Midbrain (tissue), 1 donor: Measurements from ENCODE around the gene RNF225.
"Not testable (repeated sequence)": the region's sequence is repeated elsewhere in the genome, so short reads cannot be mapped to it uniquely, and the experiment has no call there.

Experiments
- DNase-seq: peaks from one replicate; lab custom pipeline; 2025; lab: John Stamatoyannopoulos, UW

Gene RNF225

DNA sequence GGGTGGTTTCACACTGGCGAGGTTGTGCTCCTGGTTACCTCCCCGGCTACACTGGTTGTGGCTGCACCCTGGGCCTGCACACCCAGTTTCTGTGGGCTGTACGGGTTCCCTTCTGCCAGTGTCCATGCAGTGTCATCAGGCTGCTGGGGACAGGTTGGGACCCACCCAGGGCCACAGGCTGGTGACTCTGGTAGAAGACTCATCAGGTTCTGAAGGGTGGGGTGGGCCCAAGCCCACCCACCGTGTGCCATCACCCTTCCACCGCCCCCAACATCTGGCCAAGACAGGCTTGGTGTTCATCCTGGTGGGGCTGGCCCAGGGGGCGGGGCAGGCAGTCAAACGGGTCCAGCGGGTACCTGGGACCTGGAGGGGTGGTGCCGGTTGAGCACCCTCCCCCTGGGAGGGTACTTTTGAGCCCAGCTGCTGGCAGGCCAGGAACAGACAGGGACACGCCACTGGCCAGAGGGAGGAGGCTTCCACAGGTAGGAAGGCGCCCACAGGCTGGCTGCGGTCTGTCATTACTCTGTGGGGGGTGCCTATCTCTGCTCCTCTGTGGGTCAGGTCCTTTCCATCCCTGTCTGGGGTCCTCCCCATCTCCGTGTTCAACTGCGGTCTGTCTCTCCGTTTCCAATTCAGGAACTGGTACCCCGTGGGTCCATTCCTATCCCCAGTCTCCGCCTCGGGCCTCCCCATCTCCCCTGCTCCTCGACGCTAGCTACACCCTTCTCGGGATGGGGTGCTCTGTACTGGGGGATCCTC lies at the start of gene RNF225:
Gene RNF225 (plus strand): TSS at position 437 of the 759 bp plus-strand sequence. CDS start 434 bp downstream, outside the sequence.
- DNase-seq, result no peak

DNA sequence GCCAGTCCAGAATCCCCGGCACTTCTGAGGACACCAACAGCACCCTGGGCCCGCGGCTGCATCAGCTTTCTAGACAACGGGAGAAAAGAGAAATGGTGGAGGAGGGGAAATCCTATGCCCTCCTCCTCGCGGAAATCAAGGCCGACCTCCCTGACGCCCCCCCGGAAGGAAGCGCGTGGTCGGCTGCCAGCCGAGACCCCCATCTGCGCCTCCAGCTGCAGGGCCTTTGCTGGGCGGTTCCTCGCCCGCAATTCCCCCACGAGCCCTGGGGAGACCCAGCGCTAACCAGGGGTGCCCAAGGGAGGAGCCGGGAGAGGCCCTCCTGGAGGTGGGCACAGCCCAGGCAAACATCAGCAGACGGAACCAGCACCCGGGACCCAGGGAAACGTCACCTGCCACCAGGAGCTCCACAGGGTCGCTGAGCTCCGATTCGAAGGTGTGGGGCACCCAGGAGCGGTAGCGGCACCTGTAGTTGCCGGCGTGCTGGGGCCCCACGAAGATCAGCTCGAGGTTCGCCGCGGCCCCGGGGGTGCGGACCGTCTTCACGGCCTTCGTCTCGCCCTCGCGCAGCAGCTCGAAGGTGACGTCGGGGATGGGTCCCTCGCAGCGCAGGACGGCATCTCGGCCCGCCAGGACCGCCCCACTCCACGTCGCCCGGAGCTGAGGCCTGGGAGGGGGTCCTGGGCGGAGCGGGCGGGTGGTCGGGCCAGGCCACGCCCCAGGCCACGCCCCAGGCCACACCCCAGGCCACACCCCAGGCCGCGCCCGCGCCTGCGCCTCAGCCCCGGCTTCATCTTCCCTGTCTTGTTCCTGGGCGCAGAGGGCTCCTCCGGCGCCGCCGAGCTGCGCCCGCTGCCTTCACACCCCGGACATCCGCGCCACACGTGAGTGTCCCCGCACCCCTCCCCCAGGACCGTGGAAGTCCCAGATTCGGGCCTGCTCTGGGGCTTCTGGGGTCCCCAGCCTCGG lies 48.2 kb upstream of the RNF225 start:
- peak; percentile 67 for DNase-seq

DNA sequence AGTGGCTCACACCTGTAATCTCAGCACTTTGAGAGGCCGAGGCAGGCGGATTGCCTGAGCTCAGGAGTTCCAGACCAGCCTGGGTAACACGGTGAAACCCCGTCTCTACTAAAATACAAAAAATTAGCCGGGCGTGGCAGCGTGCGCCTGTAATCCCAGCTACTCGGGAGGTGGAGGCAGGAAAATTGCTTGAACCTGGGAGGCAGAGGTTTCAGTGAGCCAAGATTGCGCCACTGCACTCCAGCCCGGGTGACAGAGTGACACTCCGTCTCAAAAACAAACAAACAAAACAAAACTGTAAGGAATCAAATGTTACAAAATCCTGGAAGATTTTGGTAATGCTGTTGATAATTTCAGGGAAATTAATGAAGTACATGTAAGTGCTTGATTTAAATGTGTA lies 47.4 kb upstream of the RNF225 start:
- DNase-seq, result not testable (repeated sequence)

DNA sequence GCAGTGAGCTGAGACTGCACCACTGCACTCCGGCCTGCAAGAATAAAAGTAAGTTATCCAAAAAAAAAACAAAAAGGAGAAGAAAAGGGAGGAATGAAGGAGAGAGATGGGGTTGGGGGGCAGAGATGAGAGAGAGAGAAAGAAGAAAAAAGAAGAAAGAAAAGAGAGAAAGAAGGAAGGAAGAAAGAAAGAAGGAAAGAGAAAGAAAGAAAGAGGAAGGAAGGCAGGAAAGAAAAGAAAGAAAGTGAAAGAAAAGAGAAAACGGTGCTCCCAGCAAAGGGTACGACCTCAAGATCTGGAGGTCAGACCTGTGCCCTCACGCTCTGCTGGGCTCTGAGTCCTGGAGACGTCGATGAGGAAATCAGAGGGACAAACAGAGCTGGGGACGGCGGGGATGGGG lies 45.9 kb upstream of the RNF225 start:
- no peak for DNase-seq

DNA sequence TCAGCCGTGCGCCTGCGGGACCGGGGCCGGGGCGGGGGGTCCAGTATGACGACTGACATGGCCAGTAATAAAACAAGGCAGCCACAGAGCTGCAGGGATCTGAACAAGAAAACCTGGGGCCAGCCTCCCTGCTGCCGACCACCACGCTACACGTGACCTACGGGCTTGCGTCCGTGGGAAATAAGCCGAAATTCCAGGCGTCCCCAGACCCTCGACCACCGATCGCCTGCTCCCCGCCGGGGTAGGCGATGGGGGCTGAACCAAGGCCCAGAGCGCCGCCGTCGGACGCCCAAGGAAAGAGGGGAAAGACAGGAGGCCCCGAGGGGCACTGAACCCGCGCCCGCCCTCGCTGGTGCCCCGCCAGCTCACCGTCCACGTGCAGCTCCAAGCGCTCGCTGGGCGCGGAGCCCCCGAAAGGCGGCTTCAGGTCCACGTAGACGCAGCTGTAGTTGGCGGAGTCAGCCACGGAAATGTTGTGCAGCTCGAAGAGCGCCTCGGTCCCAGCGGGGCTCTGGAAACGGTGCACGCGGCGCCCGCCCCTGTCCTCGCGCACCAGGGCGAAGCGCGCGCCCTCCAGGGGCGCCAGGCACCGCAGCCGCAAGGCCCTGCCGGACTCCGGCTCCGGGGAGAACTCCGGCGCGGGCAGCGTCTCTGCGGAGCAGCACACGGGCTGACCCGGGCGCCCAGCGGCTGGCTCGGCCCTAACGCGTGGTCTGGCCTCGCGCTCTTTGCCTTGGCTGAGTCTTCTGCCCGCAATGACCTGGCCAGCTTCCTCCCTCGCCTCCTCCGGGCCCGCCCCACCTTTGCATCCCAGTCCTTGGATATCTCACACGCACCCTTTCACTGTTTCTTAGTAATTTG lies 45.2 kb upstream of the RNF225 start:
- DNase-seq, result no peak

DNA sequence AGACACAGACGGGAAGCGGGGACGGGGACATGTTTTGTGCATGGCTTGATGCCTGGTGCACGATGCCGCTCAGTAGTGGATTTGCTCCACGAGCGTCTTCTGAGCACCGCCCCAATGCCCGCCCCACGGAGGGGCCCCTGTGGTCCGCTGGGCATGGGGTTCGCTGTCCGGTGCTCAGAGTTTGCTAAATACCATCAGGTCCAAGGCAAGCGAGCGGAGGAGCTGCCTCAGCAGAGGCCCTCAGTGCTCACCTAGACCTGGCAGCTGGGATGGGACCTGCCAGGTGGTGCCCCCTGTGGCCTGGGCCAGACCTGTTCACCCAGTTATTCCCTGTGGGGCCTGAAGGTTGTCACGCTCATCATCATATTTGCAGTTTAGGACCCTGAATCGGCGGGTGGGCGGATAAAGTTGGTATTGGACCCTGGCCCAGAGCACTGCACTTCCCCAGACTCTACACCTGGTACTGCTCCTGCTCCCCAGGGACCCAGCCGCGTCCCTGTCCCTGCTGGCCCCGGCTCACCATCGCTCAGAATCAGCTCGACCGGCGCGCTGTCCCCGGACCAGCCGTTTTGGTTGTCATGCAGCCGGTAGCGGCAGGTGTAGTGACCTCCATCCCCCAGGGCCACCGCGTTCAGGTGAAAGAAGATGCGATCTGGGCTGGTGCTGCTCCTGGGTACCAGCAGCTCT lies 44.4 kb upstream of the RNF225 start:
- no peak for DNase-seq

DNA sequence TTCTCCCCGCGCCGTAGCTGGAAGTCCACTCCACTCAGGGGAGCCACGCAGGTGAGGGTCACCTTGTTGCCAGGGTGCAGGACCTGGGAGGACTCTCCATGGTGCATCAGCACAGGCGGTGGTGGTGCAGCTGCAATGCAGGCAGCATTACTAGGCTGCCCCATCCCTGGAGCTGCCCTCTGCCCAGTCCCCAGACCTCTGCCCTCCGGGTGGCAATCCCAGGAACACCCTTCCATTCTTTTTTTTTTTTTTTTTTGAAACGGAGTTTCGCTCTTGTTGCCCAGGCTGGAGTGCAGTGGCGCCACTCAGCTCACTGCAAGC lies 43.9 kb upstream of the RNF225 start:
- DNase-seq, result no peak

DNA sequence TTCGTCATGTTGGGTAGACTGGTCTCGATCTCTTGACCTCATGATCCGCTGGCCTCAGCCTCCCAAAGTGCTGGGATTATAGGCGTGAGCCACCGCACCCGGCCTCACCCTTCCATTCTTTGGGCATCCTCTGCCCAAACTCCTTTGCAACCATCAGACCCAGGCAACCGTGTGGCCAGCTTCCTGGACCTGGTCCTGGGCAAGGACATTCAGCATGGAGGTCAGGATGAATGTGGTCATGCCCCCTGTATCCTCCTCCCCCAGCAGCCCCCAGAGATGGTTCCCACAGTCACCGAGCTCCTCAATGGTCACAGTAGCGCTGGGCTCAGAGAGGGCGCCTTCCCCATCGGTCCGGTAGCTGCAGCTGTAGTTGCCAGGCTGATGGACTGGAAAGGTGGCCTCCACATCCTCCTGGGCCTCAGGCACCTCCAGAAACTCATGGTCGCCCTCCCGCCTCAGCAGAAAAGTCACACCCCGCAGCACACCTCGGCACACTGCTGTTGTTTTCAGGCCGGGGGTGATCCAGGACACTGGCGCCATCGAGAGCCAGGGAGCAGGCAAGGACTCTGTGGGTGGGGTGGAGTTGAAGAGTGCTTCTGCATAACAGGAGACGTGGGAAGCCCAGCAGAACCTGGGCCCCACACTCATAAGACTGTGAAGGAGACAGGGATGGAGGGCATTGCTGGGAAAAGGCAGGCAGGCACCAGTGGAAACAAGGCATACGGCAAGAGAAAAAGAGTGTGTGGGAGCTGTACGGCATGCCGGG lies 43.3 kb upstream of the RNF225 start:
- no peak for DNase-seq

DNA sequence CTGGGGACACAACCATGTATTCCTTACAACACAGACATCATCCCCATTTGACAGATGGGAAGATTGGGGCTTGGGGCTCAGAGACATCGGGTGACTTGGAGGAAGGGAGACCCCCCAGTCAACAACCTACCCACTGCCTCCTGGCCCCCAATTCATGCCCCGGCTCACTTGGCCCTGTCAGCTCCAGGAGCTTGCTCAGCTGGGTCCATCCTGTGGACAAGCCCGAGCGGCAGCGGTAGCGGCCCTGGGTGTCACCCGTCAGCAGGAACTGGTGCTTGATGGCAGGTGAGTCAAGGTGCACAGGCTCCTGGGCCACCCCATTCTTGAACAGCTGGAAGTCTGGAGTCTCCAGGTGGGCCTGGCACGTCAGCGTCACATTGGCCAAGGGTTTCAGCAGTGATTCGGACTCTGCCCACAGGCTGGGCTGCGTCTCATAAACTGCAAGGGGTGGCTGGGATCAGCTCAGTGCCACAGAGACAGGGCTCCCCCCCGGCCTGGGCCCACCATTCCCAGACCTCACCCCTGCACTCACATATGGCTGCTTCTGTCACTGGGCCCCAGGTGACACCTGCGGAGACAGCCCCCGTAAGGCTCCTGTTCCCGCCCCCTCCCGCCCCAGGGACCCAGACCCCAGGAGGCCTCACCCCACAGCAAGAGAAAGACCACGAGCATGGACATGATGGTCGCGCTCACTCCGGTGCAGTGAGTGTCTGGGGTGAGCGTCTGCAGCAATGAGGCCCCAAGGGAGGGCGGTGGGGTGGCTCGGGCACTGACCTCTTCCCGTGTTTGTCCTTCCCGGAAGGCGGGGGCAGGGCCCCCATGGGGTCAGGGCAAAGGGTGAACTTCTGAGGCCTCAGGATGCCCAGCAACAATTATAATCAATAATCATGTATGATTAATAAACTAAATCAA lies 42.4 kb upstream of the RNF225 start, which contains the start of gene A1BG:
Gene A1BG (minus strand): TSS at position 733 of the 912 bp plus-strand sequence. CDS start 55 bp downstream, at position 678.
- no peak for DNase-seq

DNA sequence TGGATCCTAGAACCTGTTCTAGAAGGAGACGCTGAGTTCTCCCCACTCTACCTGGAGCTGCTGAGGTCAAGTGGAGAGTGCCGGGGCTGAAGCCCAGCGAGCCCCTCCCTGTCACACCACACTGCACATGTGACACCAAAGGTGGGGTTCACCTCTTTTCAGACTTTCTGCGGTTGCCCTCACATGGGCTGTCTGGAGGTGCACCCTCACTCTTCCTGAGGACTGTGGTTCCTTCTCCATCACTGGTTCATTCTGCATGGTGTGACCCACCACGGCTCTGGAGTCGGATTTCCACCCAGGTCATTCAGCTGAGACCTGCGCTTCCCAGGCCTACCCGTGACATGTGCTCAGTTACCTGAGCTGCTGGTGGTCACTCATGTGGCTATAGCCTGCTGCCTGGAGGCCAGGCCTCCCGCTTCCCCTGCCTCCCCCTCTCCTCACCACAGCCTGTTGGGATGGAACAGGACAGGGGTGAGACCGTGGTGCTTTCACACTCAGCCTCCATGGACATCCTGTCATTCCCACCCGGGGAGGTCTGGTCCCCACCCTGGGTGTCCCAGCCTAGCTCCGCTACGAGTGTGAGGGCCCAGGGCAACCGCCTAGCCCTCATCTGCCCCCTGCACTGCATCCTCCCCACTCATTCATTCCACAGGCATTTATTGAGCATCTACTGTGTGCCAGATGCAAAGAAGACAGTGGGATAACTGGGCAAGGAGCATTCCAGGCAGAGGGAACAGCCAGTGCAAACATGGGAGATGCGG lies 41.6 kb upstream of the RNF225 start:
- no peak for DNase-seq

DNA sequence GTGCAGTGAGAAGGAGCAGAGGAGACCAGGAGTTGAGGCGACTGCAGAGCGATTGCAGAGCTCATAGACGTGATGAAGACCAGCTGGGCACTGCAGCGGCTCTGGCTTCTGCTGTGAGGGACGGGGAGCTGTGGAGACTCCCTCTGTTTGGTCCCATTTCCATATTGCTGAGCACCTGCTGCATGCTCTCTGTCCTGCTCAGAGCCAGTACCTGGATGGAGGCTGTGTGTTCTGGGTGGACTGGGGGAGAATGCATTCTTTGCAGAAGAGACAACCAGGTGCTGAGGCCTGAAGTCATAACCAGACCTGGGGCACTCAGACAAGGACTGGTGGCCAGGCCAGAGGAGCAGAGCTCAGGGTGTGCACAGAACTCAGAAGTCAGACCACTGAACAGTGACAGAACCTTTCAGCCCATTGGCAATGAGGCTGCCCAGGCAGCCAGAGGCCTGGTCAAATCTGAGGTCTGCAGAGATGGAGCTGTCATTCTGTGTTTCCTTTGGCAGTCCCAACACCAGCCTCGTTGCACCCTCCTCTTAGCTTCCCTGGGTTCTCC lies 40.9 kb upstream of the RNF225 start:
- DNase-seq, result no peak

DNA sequence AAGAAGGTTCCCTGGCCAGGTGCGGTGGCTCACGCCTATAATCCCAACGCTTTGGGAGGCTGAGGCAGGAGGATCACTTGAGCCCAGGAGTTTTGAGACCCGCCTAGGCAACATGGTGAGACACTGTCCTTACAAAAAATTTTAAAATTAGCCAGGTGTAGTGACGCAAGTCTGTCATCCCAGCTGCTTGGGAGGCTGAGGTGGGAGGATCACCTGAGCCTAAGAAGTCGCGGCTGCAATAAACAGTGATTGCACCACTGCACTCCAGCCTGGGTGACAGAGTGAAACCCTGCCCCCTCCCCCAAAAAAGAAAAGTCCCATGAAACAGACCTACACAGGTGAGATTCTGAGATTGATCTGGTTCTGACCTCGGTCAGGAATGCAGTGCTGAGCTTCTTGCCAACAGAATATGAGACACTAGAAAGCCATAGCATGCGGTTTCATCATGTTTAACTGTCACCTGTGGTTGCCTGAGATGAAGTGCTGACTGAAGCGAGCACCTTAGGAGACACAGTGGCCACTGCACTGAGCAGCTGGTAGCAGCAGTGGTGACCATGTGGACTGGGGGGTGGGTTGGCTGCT lies 40.1 kb upstream of the RNF225 start:
- DNase-seq, result no peak

DNA sequence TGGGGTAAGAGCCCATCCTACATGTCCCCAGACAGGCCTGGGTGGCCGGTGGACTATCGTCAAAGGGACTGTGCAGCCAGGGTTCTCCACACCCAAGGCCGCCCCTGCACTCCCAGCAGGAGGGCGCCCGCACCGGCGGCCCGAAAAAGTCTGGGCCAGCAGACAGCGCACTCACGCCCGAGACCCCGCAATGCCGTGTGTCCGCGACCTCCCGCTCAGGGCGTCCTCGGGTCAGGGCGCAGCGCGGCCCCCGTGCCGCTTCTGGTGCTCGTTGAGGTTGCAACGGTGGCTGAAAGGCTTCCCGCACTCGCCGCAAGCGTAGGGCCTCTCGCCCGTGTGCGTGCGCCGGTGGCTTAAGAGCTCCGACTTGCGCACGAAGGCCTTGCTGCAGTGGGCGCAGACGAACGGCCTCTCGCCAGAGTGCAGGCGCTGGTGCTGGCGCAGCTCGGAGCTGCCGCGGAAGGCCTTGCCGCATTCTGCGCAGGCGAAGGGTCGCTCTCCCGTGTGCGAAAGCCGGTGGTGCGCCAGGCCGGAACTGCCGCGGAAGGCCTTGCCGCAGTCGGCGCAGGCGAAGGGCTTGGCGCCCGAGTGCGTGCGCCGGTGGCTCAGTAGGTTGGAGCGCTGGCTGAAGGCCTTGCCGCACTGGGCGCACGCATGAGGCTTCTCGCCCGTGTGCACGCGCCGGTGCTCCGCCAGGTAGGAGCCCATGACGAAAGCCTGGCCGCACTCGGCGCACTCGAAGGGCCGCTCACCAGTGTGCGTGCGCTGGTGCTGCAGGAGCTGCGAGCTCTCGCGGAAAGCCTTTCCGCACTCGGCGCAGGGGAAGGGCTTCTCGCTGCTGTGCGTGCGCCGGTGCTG lies 39.3 kb upstream of the RNF225 start:
- no peak for DNase-seq

DNA sequence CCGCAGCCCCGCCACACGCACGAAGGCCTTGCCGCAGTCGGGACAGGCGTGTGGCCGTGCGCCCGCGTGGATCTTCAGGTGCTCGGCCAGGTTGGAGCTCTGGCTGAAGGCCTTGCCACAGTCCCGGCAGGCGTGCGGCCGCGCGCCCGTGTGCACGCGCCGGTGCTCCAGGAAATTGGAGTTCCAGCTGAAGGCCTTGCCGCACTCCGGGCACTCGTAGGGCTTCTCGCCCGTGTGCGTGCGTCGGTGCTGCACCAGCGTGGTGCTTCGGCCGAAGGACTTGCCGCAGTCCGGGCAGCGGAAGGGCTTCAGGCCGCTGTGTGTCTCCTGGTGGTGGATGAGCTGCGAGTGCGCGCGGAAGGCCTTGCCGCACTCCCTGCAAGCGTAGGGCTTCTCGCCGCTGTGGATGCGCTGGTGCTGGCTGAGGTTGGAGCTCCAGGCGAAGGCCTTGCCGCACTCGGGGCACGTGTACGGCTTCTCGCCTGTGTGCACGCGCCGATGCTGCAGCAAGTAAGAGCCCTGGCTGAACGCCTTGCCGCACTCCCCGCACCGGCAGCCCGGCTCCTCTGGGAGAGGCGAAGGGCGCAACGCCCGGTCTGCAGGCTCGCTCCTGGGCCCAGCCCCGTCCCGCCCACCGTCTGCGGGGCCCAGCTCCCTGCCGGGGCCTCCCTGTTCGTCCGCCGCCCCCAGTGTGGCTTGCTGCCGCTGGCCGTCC lies 38.5 kb upstream of the RNF225 start:
- no peak for DNase-seq

DNA sequence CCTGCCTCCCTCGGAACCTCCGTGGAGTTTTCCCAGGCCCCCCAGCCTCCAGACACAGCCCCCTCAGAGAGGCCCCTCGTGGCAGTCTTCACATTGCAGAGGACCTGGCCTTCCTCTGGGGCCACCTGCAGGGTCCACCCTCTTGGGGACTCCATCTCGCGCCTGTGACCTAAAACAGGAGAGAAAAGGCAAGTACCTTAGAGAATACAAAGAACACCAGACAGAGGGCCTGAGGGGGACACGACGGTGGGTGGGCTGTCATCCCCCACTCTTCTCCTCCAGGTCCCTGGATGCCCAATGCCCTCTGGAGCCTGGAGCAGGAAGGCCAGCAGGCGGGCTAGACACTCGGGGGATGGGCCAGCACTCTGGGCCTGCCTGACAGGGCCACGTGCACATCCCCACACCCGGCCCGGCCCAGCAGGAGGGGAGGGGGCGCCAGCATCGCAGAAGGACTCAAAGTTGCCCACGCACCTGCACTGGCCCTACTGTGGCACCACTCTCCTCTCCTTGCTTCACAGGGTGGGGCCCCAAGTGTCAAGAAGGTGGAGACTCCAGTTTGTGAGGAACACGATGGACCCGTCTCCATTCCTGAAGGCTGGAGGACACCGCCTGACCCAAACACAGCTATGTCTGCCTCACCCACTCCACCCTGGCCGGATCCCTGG lies 37.8 kb upstream of the RNF225 start:
- DNase-seq, result no peak

DNA sequence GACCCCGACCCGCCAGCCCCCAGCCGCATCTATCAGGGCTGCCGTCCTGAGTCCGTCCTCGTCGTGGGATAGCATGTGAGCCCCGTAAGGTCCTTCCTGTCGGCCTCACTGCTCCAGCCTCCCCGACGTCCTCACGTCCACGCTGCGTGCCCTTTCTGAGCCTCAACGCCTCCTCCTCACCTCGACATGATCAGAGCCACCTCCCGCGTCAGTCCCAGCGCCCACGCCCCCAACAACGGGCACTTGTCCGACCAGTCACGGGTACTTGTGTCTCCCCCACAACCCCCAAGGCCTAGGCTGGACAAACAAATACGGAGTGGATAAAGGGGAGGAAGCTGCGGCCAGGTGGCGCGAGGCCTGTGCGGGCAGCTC lies 33.6 kb upstream of the RNF225 start:
- DNase-seq, result no peak
